ENCODE data around the gene GID8. TPM values are rescaled to one million over a fixed set of nuclear protein-coding genes. Genes with fewer than 3 reads are reported as not detected.

The GID8 gene
- total and polyA plus RNA-seq, 12 donors, result 9.4 to 38.5 (median 22.3) TPM

GRCh38 chr20:62989201-62989601 lies 51.3 kb downstream of the GID8 start:
- TF ChIP-seq POLR2A (IDR thresholded peaks at IDR 0.05) (no peak), CTCF (IDR thresholded peaks at IDR 0.05) (no peak)
- intact Hi-C loops (cut with DNase I), result no loop called here
- no peaks in the 10 kb centered on the region for H3K36me3 ChIP-seq (replicated peaks in 1 of 2)
- no peak overlapping the region for H3K4me3 ChIP-seq
- no peaks in the 10 kb centered on the region for H3K9me3 ChIP-seq (replicated peaks in 1 of 3)
- H3K27ac ChIP-seq, result no peak overlapping the region
- WGBS, 4 donors, result 57 to 71% (median 60%) methylated on average over 11 of the region's 11 CpGs
- no peak for DNase-seq
- H3K27me3 ChIP-seq, result no peaks in the 10 kb centered on the region
- H3K4me1 ChIP-seq (replicated peaks in 1 of 2), result no peaks in the 10 kb centered on the region

- H3K36me3 ChIP-seq (replicated peaks in 1 of 2), result no peaks in the 10 kb centered on the region
- no peak overlapping the region for H3K27ac ChIP-seq
- no peaks in the 10 kb centered on the region for H3K27me3 ChIP-seq
- no peaks in the 10 kb centered on the region for H3K4me1 ChIP-seq (replicated peaks in 1 of 2)
- 52 to 67% (median 66%) methylated on average over 7 to 22 of the region's 22 CpGs for WGBS, 4 donors
- no peak for TF ChIP-seq POLR2A (IDR thresholded peaks at IDR 0.05)
- no peak for TF ChIP-seq CTCF (IDR thresholded peaks at IDR 0.05)
- no peak for DNase-seq
- intact Hi-C loops (cut with DNase I), result no loop called here
- no peak overlapping the region for H3K4me3 ChIP-seq
- H3K9me3 ChIP-seq (replicated peaks in 1 of 3), result no peaks in the 10 kb centered on the region
These were observed 52.4 kb downstream of the GID8 start for GRCh38 chr20:62990306-62990825.

- Histone ChIP-seq H3K4me1 (replicated peaks in 1 of 2) (no peaks in the 10 kb centered on the region), H3K27me3 (no peaks in the 10 kb centered on the region), H3K9me3 (replicated peaks in 1 of 3) (no peaks in the 10 kb centered on the region), H3K36me3 (replicated peaks in 1 of 2) (no peaks in the 10 kb centered on the region), H3K4me3 (no peak overlapping the region), H3K27ac (no peak overlapping the region)
- no peak for DNase-seq
- WGBS, 4 donors, result 67 to 73% (median 72%) methylated on average over 3 to 13 of the region's 13 CpGs
- intact Hi-C loops (cut with DNase I), result no loop called here
- no peak for TF ChIP-seq CTCF (IDR thresholded peaks at IDR 0.05)
- no peak for TF ChIP-seq POLR2A (IDR thresholded peaks at IDR 0.05)
These were observed 53.4 kb downstream of the GID8 start for GRCh38 chr20:62991196-62991807.

GRCh38 chr20:62991863-62992262 lies 53.9 kb downstream of the GID8 start:
- H3K36me3 ChIP-seq (replicated peaks in 1 of 2), result no peaks in the 10 kb centered on the region
- H3K4me1 ChIP-seq (replicated peaks in 1 of 2), result no peaks in the 10 kb centered on the region
- H3K9me3 ChIP-seq (replicated peaks in 1 of 3), result no peaks in the 10 kb centered on the region
- intact Hi-C loops (cut with DNase I), result no loop called here
- no peaks in the 10 kb centered on the region for H3K27me3 ChIP-seq
- no peak overlapping the region for H3K27ac ChIP-seq
- no peak for TF ChIP-seq POLR2A (IDR thresholded peaks at IDR 0.05)
- no peak overlapping the region for H3K4me3 ChIP-seq
- no peak for DNase-seq
- 59 to 82% (median 69%) methylated on average over 6 of the region's 6 CpGs for WGBS, 4 donors

Measured in adrenal gland (tissue), 12 donors.